OCI-LY7 (cell line): ENCODE results near the gene KCNJ15.

Experiments used
- EZH2phosphoT487 ChIP-seq: fragments of 200-600 bp; sonication (generic); IDR thresholded peaks from 2 replicates; pipeline ENCODE4 v1.6.1; 2018; ENCODE audit warnings: low read depth, borderline replicate concordance, mild to moderate bottlenecking, mixed run types, antibody characterized with exemption, low read length, moderate library complexity, mixed read lengths
- TF ChIP-seq, protein P1 (sequence below): fragments of 200-600 bp; sonication (generic); conservative IDR thresholded peaks from 2 replicates; pipeline ENCODE4 v1.5.1; 2014; ENCODE audit warnings: mild to moderate bottlenecking, antibody characterized with exemption, low read length, moderate library complexity, mixed read lengths

GRCh38 chr21:38255571-38256117 is 1.1 kb upstream of the KCNJ15 start:
- TF ChIP-seq, protein P1, sequence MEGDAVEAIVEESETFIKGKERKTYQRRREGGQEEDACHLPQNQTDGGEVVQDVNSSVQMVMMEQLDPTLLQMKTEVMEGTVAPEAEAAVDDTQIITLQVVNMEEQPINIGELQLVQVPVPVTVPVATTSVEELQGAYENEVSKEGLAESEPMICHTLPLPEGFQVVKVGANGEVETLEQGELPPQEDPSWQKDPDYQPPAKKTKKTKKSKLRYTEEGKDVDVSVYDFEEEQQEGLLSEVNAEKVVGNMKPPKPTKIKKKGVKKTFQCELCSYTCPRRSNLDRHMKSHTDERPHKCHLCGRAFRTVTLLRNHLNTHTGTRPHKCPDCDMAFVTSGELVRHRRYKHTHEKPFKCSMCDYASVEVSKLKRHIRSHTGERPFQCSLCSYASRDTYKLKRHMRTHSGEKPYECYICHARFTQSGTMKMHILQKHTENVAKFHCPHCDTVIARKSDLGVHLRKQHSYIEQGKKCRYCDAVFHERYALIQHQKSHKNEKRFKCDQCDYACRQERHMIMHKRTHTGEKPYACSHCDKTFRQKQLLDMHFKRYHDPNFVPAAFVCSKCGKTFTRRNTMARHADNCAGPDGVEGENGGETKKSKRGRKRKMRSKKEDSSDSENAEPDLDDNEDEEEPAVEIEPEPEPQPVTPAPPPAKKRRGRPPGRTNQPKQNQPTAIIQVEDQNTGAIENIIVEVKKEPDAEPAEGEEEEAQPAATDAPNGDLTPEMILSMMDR: no peak
- no peak for TF ChIP-seq EZH2phosphoT487
